ENCODE results near the gene NPAS2. TPM values are rescaled to one million over a fixed set of nuclear protein-coding genes. Genes with fewer than 3 reads are reported as not detected.

NPAS2 gene
- total RNA-seq, 4 donors from 2014 or later: 14.1 to 45.8 (median 28.1) TPM

- H3K9me3 ChIP-seq: no peaks in the 10 kb centered on the region
- no peaks in the 10 kb centered on the region for H3K27me3 ChIP-seq
- H3K27ac ChIP-seq (replicated peaks in 1 of 4): no peak overlapping the region
- peaks cover 18 to 30% (median 27%) of the 10 kb centered on the region in 4 donors for H3K4me1 ChIP-seq
- TF ChIP-seq CTCF (IDR thresholded peaks at IDR 0.05) (no peak), POLR2A (IDR thresholded peaks at IDR 0.05; ENCODE audit: low read depth) (no peak)
- WGBS: 51% methylated on average over 6 of the region's 6 CpGs
- H3K36me3 ChIP-seq: peaks cover 0 to 5% (median 0%) of the 10 kb centered on the region in 4 donors
- intact Hi-C loops (cut with DNase I): no loop called here
- no peak overlapping the region for H3K4me3 ChIP-seq
- DNase-seq (ENCODE audit: extremely low spot score): no peak
These were observed 139.4 kb downstream of the NPAS2 start for GRCh38 chr2:100959225-100959880.

- peaks cover 18 to 30% (median 27%) of the 10 kb centered on the region in 4 donors for H3K4me1 ChIP-seq
- H3K27me3 ChIP-seq: no peaks in the 10 kb centered on the region
- WGBS: 87% methylated on average over 3 of the region's 4 CpGs
- no peak for DNase-seq (ENCODE audit: extremely low spot score)
- H3K36me3 ChIP-seq: peaks cover 0 to 12% (median 0%) of the 10 kb centered on the region in 4 donors
- H3K9me3 ChIP-seq: no peaks in the 10 kb centered on the region
- H3K4me3 ChIP-seq: no peak overlapping the region
- TF ChIP-seq POLR2A (IDR thresholded peaks at IDR 0.05; ENCODE audit: low read depth): no peak
- TF ChIP-seq EP300 (IDR thresholded peaks at IDR 0.05): no peak
- no peak for TF ChIP-seq POLR2AphosphoS5 (IDR thresholded peaks at IDR 0.05)
- TF ChIP-seq CTCF (IDR thresholded peaks at IDR 0.05): no peak
- no peak overlapping the region for H3K27ac ChIP-seq (replicated peaks in 1 of 4)
- intact Hi-C loops (cut with DNase I): no loop called here
These were observed 140.7 kb downstream of the NPAS2 start for GRCh38 chr2:100960688-100961087.

GRCh38 chr2:100962366-100963025 lies 142.6 kb downstream of the NPAS2 start:
- no peak overlapping the region for H3K4me3 ChIP-seq
- WGBS: 89% methylated on average over 12 of the region's 12 CpGs
- TF ChIP-seq POLR2A (IDR thresholded peaks at IDR 0.05; ENCODE audit: low read depth) (no peak), EP300 (IDR thresholded peaks at IDR 0.05) (no peak), POLR2AphosphoS5 (IDR thresholded peaks at IDR 0.05) (no peak), CTCF (IDR thresholded peaks at IDR 0.05) (no peak)
- peaks cover 0 to 19% (median under 1%) of the 10 kb centered on the region in 4 donors for H3K36me3 ChIP-seq
- H3K27ac ChIP-seq (replicated peaks in 1 of 4): no peak overlapping the region
- no peaks in the 10 kb centered on the region for H3K9me3 ChIP-seq
- peaks cover 14 to 23% (median 23%) of the 10 kb centered on the region in 4 donors for H3K4me1 ChIP-seq
- intact Hi-C loops (cut with DNase I): no loop called here
- no peaks in the 10 kb centered on the region for H3K27me3 ChIP-seq
- DNase-seq (ENCODE audit: extremely low spot score): no peak

GRCh38 chr2:100963026-100963375 lies 143.1 kb downstream of the NPAS2 start:
- 94% methylated on average over 4 of the region's 4 CpGs for WGBS

More at GRCh38 chr2:100963026-100963375, 143.1 kb downstream of the NPAS2 start:
- Histone ChIP-seq H3K9me3 (no peaks in the 10 kb centered on the region), H3K27ac (replicated peaks in 1 of 4) (no peak overlapping the region), H3K27me3 (no peaks in the 10 kb centered on the region), H3K4me3 (no peak overlapping the region), H3K4me1 (peaks cover 9 to 18% (median 18%) of the 10 kb centered on the region in 4 donors), H3K36me3 (peaks cover 0 to 24% (median 4%) of the 10 kb centered on the region in 4 donors)
- no peak for DNase-seq (ENCODE audit: extremely low spot score)
- TF ChIP-seq EP300 (IDR thresholded peaks at IDR 0.05) (no peak), POLR2A (IDR thresholded peaks at IDR 0.05; ENCODE audit: low read depth) (no peak), POLR2AphosphoS5 (IDR thresholded peaks at IDR 0.05) (no peak), CTCF (IDR thresholded peaks at IDR 0.05) (no peak)
- intact Hi-C loops (cut with DNase I): no loop called here

Measured in esophagus muscularis mucosa (tissue), 4 donors.